NCI-H748 (cell line): ENCODE measurements around the gene PCDH9.

ENCODE experiments used
- DNase-seq: peaks from one replicate; lab custom pipeline; 2025; ENCODE audit not compliant: unreplicated experiment; lab: John Stamatoyannopoulos, UW

The PCDH9 gene

DNA sequence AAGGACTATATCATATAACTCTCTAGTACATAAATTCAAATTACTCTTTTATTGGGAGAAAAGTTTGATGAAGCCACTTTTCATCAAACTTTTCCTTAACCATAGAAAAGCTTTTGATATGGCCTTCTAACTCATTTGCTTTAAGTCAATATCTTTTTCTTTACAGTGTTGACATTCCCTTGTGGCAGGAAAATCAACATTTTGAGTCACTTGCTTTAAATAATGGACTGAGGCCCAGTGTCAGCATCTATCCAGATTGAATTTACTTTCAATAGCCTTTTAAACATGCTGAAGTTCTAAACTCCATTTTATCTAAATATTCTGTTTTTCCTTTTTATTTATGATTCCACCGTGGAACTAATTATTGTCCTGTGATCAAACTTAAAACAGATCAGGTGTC, 62.7 kb downstream of the PCDH9 start:
- DNase-seq, result no peak

DNA sequence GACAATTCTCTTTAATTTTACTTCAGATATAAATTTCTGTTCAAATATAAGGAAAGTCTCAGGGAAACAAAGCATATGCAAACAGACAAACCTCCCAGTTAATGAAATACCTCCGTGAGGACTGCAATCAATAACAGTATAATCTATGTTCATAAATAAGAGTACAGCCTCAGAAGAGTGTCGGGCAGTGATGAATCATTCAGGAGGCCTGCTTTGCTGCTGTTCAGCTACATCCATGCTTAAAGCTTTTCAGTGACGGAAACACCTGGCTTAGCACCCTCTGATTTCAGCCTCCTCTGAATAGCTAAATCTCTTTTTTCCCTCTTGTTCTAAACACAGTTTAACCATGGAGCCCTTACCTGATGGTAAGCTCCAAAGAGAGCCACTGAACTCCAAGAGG, 69.0 kb downstream of the PCDH9 start:
- DNase-seq, result no peak

DNA sequence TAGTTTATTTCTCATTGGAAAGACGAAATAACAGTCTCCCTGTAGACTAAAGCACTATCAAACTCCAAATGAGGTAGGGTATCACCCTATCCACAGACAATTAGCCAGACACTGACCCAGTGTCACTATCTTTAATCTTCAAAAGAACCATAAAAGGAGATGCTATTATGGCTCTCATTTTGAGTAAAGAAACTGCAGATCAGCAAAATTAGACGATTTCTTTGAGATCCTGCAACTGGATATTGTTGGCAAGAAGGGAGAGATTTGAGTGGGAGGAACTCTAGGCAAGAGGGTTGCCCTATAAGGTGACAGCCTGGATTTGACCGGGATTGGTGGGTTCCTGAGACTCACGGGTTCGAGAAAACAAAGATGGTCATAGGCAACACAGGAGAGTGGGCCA, 71.2 kb downstream of the PCDH9 start:
- DNase-seq, result no peak

DNA sequence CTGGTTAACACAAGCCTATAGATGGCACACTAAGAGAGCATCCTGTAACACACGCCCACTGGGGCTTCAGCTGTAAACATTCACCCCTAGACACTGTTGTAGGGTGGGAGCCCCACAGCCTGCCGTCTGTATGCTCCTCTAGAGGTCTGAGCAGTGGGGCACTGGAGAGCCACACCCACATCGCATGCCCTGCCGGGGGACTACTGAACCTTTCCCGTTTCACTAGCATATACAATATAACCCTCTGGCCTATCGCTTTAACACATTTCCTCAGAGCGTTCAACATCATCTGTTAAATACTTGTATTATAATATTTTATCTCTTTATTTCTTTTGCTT, 73.4 kb downstream of the PCDH9 start:
- no peak for DNase-seq

DNA sequence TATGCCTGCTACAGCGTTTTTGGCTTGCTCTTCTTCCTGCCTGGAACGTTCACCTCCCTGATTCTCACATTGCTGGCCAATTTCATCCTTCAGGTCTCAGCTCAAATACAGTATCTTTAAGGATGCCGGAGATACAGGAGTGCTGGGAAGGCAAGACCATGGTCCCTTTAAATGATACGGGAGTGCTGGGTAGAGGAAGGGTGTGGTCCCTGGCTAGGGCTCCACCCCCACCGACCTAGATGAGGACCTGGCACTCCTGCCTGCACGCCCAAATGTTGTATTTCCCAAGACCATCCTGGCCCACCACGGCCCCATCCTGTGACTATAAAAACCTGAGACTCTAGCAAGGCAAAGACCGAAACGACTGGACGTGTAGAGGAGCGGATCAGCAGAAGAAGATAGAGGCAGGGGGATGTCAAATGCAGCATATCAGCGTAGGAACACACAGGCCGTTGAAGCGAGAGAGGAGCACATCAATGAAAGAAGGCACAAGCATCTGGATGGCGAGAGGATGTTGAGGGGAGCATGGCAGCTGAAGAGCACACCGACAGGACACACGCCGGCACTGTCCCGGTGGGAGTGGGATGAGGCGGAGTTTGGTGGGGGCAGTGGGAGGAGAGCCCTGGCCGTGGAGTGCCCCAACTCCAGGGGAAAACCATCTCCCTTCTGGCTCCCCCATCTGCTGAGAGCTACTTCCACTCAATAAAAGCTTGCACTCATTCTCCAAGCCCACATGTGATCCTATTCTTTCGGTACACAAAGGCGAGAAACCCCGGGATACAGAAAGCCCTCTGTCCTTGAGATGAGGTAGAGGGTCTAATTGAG, 74.0 kb downstream of the PCDH9 start:
- DNase-seq, result no peak

DNA sequence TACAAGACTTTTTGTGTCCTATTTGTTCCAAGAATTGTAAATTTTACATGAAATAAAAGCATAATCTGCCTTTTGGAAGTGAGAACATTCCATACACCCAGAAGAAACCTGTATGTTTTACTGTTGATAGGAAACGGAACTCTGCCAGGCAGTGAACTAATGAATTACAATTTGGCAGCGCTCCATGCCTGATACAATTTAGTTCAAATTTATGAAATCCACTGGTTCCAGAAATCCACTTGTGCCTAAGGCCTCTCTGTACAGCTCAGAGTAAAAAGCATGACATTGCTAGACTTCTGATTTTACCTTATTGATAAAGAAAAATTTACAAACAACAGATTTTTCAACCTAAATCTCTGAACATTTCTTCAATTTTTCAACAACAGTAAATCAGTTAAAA, 78.1 kb downstream of the PCDH9 start:
- no peak for DNase-seq

DNA sequence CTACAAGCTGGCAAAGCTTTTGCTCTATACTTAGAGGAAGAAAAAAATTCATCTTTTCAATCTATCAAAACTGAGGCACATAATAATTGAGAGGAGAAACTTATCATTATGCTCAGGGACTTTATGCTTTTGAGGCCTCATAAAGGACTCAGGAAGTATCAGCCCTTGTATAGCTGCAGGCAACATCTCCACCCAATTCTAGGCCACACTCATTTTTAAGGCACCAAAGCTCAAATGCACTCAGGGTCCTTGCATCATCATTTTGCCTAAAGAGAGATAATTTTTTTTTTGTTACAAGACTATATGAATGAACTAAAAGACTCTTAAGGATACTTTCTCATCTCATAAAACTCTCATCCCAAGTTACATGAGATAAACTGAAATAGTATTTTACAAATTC, 78.5 kb downstream of the PCDH9 start:
- no peak for DNase-seq

DNA sequence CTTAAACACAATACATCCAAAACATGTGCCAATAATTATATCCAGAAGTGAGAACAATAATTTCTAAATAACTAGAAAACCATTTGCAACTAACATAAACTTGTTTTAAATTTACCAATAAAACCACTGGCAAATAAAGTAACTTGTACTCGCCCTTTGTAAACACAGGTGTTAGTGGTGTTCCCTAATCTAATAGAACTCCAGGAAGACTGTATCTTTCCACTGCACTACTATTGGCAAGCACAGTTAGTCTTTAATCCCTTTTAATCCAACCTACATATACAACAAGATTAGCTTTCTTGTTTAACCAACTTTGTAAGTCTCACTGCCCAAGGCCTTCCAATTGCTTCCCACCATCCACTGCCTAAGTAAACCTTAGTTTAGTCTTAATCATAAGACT, 79.5 kb downstream of the PCDH9 start:
- peak; percentile 9 for DNase-seq

DNA sequence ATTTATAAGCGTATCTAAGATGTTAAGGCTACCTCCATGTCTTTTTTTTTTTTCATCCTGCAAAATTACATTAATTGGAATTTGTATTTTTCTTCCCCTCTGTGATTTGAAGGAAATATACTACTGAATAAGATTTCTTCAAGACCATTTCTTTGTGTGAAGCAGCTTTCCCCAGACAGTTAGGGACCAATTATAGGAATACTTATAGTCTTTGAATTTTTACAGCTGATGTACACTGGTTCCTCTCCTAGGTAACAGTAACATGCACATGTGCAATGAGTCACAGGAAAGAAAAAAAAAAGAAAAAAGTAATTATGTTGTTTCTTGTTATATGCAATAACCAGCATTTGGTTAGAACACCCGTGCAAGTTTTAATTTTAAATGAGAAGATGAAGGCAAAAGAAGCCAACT, 82.0 kb downstream of the PCDH9 start:
- DNase-seq, result no peak

DNA sequence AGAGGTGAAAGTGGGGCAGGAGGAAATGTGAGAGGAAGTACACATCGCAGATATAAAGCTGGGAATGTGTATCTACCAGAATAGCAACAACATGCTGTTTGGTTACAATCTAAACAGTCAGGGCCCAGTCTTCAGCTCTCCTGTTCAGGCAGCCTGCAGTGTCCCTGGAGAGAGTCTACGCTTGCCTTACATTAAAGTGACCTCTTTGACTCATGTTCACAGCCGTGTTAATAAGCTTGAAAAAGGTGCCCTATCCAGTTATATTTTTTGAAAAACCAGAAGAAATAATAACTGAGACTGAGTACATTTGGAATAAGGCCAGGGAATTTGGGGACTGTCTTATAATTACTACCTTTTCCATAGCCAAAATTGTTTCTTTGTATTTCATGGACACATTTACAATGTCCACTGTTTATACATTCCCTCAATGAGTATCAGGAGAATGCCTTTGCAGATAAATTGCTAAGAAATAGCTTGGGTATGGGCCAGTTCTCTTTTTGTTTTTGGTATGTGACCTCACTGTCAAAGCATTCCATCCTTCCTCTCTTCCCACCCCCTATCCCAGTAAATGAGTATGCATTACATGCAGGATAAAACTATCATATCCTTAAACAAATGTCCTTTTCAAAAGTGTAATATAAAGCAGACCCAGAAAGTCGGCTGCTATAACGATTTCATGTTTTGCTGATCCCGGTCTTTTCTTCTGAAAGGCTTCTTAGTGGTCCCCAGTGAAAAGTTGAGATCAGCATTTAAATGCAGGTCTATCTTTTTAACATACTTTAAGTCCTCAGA, 82.6 kb downstream of the PCDH9 start:
- DNase-seq, result peak; percentile 13

DNA sequence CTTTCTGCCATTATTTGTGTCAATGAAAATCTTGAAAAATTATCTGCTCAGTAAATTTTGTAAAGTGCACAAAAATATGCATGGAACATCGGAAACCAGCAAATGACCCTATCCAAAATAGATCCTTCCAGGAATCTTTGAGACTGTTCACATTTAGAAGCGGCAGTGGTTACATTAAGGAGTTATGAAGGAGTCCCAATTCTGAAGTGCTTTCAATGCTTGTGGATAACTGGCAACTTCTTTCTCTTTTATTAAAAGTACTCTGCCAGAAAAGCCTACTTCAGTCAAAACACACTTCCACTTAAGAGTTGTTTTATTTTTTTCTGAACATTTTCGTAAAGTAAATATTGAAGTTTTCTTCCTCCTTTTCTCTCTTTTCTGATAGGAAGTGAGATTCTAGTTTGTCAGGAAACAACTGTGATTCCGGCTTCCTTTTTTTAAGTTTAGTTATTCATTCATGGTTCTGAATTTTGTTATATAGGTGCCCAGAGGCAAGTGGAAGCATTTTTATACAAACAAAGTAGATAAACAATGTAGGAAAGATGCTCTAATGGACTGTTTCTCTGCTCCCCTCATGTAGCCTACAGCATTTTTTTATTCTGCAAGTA, 83.5 kb downstream of the PCDH9 start:
- no peak for DNase-seq

DNA sequence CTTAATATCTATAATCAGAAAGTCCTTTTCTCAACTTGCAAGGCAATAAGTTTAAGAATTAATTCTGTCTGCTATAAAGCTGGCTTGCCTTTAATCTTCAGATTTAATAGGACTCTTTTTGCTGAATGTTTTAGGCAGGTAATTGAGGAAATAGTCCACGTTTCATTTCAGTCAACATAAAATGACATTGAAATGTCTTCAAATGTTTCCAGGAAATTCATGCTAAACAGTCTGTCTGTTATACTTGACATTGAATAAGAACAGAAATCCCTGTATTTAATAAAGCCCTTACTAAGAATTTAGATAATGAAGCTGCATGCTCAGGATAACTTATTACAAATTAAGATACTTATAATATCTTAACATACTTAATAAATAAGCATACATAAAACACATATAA, 84.2 kb downstream of the PCDH9 start:
- DNase-seq, result no peak

DNA sequence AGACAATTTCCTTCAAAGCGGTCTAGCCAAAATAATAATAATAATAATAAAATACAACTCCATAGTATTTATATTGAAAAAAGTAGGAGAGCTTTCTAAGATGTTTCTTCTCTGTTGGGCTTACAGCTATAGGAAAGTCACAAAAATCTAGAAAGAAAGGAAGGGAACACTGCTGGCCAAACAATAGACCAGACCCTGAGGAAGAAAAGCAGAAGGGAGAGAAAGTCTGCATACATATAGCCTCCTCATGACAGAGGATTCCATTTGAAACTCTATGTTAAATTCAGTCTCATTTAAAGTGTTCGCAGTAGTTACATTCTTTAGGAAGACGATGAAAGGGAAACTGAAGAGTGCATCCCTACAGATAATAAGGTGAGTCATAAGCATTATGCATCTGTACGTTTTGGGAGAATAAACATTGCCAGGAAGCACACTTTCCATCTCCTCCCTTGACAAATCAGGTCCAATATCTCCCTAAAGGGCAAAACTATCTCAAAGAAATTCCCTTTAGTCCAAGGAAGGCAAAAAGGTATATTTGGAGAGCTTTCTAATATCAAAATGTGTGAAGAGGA, 86.5 kb downstream of the PCDH9 start:
- DNase-seq, result no peak

DNA sequence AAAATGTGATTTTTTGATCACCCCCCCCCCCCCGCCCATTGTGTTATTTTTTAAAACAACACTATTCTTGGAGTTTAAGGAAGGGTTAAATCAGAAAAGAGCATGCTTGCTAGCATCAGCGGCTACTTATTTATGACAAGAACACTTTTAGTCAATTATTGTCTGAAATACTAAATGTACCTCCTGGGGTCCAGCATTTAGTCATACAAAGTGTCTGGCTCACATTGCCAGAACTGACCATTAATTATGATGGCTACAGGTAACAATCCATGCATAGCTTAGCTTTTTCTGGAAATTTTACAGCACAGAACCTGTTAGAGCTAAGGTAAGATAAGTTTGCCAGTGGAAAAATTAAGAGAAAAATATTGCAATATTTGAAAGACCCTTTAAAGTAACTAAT, 90.1 kb downstream of the PCDH9 start:
- peak; percentile 62 for DNase-seq

DNA sequence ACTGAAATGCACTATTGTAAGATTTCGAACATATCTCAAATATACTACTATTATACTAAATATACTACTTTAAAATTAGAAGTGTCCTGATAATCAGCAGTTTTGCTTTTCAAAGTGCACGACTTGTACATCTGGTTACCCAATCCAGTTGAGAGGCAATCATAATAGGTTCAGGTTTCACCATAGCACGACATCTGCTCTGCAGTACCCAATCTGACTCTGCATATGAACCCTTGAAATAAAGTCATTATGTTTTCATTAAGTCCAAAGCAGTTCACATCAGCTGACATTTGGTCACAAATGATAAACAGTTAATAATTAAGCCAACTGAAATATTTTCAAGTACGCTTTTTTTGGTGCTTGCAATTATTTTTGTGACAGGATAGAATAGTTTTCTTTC, 90.6 kb downstream of the PCDH9 start:
- peak; percentile 60 for DNase-seq

DNA sequence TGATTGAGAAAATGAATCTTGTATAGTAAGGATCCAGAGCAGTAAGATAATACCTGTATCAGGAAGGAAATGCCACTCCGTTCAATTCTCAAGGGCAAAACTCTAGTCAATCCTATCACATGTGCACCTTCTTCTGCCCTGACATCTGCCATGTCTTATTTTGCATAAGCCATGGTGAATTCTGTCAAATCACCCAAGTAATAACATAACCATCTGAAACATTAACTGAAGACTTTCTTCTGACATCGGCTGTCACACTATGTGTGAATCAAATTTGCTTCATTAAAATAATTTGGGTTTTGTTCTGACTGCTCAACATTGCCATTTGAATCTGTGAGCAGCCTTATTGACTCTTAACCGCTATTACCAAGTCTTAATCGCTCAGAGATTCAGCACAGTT, 91.2 kb downstream of the PCDH9 start:
- no peak for DNase-seq

DNA sequence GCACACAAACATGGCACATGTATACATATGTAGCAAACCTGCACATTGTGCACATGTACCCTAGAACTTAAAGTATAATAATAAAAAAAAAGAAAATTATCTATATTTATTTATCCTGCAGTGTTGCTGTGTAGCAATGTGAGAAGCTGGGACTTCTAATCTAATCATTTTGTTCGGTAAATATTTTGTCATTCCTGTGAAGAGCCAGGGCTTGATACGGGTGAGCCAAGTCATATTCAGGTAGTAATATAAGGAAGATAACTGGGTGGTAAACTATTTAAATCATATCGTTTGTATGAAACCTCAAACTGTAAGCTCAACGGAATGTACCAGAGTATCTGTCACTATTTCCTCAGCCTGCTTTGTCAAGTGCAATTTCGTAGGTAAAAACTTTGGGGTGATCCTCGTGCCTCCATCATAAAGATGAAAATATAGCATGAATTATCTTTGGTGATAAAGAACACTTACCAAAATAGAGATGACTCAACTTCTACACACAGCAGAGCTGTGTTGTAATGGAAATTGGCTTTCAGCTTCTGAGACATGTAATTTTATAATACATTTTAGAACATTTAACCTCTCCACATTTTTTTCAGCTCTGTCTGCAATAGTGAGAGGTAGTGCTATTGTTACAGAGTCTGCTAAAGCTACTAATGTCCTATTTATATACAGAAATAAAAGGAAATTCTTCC, 92.9 kb downstream of the PCDH9 start:
- DNase-seq, result no peak

DNA sequence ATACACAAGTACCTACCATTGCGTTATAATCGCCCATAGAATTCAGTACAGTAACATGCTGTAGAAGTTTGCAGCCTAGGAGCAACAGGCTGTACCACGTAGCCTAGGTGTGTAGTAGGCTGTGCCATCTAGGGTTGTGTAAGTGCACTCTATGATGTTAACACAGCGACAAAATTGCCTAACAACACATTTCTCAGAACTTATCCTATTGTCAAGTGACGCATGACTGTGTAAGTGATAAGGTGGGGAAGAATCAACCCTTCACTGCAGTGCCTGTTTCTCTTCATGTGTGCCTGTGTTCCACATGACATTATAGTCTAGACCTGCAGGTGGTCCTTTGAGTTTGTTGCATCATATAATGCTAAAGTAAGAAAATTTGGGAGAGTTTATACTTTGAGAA, 94.0 kb downstream of the PCDH9 start:
- DNase-seq, result no peak

DNA sequence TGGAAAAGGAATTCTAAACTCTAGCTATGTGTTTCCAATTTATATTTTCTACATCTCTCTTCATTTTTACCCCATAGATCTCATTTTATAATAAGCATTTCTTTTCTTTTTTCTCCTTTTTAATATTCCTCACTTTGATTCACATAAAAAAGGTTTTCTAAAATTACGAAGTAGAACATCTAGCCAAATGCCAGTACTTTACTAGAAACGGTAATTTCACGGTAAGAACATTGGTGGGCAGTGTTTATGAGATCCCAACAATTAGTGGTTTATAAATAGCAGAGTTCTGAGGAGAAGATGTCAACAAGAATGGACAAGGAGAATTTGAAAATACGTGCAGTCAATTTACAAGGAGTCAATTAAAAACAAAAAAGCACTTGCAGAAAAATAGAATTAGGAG, 94.8 kb downstream of the PCDH9 start:
- DNase-seq, result no peak

DNA sequence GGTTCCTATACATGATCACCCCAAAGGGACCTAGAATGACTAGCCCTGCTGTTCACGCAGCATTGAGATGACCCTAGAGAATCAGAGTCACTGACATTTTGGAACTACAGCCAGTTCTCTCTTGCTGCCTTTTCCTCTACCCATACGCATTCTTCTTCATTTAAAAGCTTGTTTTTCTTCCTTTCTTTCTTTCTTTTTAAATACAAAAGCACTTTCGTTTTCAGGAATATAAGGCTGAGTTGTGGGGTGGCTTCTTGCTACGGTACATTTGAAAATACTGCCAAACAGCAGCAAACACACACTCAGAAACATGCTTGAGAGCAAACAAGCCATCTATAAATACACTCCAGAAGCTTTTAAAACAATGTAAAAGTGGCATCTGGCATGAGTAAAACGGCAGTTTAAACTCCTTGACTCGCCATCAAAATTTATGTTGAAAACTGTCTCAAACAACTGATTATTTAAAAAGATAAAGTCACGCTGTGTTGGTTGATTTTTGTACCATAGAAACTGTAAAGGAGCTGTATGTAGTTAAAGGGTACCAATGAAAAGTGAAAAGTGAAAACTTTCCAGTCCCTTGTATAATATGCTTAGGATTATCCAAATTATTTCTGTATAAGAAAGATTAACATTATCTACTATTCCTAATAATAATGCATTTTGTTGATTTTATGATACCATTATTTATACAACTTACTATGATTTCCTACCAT, 95.6 kb downstream of the PCDH9 start:
- peak; percentile 46 for DNase-seq

DNA sequence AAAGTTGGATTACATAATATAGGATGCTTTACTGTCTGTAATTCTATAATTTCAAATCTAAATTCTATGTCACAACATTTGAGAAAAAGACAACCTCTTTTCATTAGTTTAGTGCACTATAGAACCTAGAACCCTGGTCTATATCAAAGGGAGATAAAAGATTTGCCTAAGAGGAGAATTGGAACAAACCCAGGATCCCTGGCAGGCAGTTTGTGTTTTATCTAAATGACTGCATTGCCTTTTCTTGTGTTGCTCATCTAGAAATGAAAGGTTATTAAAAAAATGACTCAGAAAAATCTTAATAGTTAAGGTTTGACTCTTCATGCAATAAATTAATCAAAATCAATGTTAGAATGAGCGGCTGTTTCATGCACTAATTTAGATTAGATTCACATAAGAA, 96.7 kb downstream of the PCDH9 start:
- no peak for DNase-seq
